ENCODE data around the gene C3orf85.
"Not testable (repeated sequence)": the region's sequence is repeated elsewhere in the genome, so short reads cannot be mapped to it uniquely, and the experiment has no call there.

The C3orf85 gene

DNA sequence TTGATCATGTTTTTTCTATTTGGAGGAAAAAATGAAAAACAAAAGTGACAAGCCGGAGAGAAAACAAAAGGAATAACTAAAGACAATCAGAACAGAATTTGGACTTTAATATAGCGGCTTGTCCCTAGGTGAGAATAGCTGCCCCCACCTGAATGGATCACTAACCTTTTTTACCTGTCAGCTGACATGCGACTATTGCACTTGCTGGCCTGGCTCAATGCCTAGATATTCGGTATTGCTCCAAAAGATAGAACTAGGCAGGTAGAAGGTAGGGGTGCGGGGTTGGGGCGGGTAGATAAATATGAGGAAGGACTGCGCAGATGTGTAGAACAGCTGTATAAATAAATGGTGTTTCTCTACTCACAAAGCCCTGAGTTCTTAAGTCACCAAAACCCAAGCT lies 17.9 kb upstream of the C3orf85 start:
- Mint-ChIP-seq H3K27ac (no peak overlapping the region), H3K4me1 (peaks cover 57% of the 10 kb centered on the region), H3K4me3 (no peak overlapping the region), H3K36me3 (ENCODE audit: low read depth) (peaks cover 17% of the 10 kb centered on the region), H3K9me3 (peaks cover 30% of the 10 kb centered on the region), H3K27me3 (ENCODE audit: low read depth, poor library complexity) (peaks cover 8% of the 10 kb centered on the region)
- no peak for TF ChIP-seq CTCF (IDR thresholded peaks at IDR 0.05)
- no peak for DNase-seq

DNA sequence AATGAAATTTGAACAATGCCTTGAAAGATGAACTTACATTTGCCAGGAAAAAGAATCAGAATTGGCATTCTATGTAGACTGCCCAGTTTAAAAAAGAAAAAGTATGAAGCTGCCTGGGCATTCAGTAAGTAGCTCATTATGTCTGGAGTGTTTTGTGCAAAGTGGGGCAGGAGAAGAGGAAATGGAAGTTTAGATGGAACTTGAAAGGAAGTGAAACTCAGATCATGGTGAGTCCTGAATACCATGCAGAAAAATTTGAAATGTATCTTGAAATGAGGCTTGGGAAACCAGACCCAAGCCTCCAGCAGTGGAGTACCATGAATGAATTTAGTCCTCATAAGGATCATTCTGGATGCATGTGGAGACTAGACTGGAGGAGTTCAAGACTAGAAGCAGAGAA lies 13.8 kb upstream of the C3orf85 start:
- Mint-ChIP-seq H3K4me1 (peaks cover 56% of the 10 kb centered on the region), H3K27ac (peak overlapping the region; percentile 86), H3K4me3 (peak overlapping the region; percentile 31), H3K9me3 (peaks cover 28% of the 10 kb centered on the region), H3K36me3 (ENCODE audit: low read depth) (peaks cover 17% of the 10 kb centered on the region), H3K27me3 (ENCODE audit: low read depth, poor library complexity) (peaks cover 8% of the 10 kb centered on the region)
- DNase-seq, result no peak
- TF ChIP-seq CTCF (IDR thresholded peaks at IDR 0.05), result no peak

DNA sequence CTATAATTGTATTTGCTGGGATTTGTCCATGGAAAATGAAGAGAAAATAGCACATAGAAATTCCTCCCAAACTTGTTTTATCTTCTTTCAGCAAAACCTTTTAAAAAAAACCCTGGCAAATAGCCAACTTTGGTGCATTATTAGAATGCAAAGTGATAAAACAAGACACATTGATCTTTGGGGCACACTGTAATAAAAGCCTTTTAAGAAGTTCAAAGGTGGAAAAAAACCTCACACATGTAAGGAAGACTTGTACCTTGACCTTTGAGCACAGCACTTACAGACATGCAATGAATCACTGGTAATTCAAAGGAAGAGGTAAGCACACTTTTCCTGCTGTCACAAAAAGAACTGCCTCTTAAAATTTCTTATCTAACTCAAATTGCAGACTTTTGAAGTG lies 10.6 kb upstream of the C3orf85 start:
- Mint-ChIP-seq H3K4me3 (peak overlapping the region; percentile 37), H3K4me1 (peaks cover 49% of the 10 kb centered on the region), H3K9me3 (peaks cover 44% of the 10 kb centered on the region), H3K27me3 (ENCODE audit: low read depth, poor library complexity) (peaks cover 4% of the 10 kb centered on the region), H3K36me3 (ENCODE audit: low read depth) (peaks cover 26% of the 10 kb centered on the region), H3K27ac (peak overlapping the region; percentile 81)
- TF ChIP-seq CTCF (IDR thresholded peaks at IDR 0.05), result no peak
- no peak for DNase-seq

DNA sequence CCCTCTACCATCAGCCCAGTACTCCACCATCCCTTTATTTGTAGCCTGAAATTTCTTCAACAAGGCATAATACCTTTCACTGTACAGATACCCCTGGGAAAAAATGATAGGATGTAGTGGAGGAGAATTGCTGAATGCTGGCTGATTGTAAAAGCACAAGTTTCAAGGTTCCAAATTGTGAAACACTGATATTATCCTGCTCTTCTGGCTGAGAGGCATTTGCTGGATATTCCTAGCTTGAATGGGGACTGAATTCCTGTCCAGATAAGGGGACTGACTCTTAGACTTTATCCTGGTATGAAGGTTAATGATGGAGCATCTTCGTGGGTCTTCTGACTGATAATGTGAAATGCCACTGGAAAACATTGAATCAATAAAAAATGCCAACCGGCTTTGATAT lies 9.0 kb upstream of the C3orf85 start:
- peak overlapping the region; percentile 34 for H3K27ac Mint-ChIP-seq
- peaks cover 15% of the 10 kb centered on the region for H3K36me3 Mint-ChIP-seq (ENCODE audit: low read depth)
- H3K9me3 Mint-ChIP-seq, result peaks cover 32% of the 10 kb centered on the region
- no peak overlapping the region for H3K4me3 Mint-ChIP-seq
- no peak for DNase-seq
- peaks cover 3% of the 10 kb centered on the region for H3K27me3 Mint-ChIP-seq (ENCODE audit: low read depth, poor library complexity)
- no peak for TF ChIP-seq CTCF (IDR thresholded peaks at IDR 0.05)
- peaks cover 50% of the 10 kb centered on the region for H3K4me1 Mint-ChIP-seq

- no peak for TF ChIP-seq CTCF (IDR thresholded peaks at IDR 0.05)
- H3K27ac Mint-ChIP-seq, result peak overlapping the region; percentile 78
- H3K27me3 Mint-ChIP-seq (ENCODE audit: low read depth, poor library complexity), result peaks cover 3% of the 10 kb centered on the region
- DNase-seq, result no peak
- H3K36me3 Mint-ChIP-seq (ENCODE audit: low read depth), result peaks cover 9% of the 10 kb centered on the region
- peaks cover 19% of the 10 kb centered on the region for H3K9me3 Mint-ChIP-seq
- no peak overlapping the region for H3K4me3 Mint-ChIP-seq
- peaks cover 44% of the 10 kb centered on the region for H3K4me1 Mint-ChIP-seq
These were observed 5.2 kb upstream of the C3orf85 start for GRCh38 chr3:109131276-109131675.

- Mint-ChIP-seq H3K27me3 (ENCODE audit: low read depth, poor library complexity) (peaks cover 3% of the 10 kb centered on the region), H3K27ac (no peak overlapping the region), H3K4me3 (no peak overlapping the region), H3K9me3 (peaks cover 19% of the 10 kb centered on the region), H3K4me1 (peaks cover 49% of the 10 kb centered on the region), H3K36me3 (ENCODE audit: low read depth) (peaks cover 9% of the 10 kb centered on the region)
- DNase-seq, result no peak
- no peak for TF ChIP-seq CTCF (IDR thresholded peaks at IDR 0.05)
These were observed 3.6 kb upstream of the C3orf85 start for GRCh38 chr3:109132801-109133473.

DNA sequence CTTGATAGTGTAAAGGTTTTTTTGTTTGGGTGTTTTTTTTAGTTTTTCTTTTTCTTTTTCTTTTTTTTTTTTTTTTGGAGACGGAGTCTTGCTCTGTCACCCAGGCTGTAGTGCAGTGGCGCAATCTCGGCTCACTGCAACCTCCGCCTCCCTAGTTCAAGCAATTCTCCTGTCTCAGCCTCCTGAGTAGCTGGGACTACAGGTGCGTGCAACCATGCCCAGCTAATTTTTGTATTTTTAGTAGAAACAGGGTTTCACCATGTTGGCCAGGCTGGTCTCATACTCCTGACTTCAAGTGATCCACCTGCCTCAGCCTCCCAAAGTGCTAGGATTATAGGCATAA lies 3.1 kb upstream of the C3orf85 start:
- not testable (repeated sequence) for H3K27ac Mint-ChIP-seq; H3K36me3 Mint-ChIP-seq (ENCODE audit: low read depth); DNase-seq; H3K27me3 Mint-ChIP-seq (ENCODE audit: low read depth, poor library complexity); H3K4me3 Mint-ChIP-seq
- peaks cover 19% of the 10 kb centered on the region for H3K9me3 Mint-ChIP-seq
- H3K4me1 Mint-ChIP-seq, result peaks cover 54% of the 10 kb centered on the region

Measured in nephron progenitor cell (in vitro differentiated cells).